Hepatocyte (in vitro differentiated cells): ENCODE measurements around the gene PNPLA5. TPM values are rescaled to one million over a fixed set of nuclear protein-coding genes. Genes with fewer than 3 reads are reported as not detected.

Source experiments
- DNase-seq: peaks from one replicate; pipeline ENCODE4 v3.0.0-alpha.2; 2016; ENCODE audit warnings: low spot score
- H2AFZ ChIP-seq: fragments of 200-600 bp; sonication (generic); 2 replicates; pipeline ENCODE4 v1.6.0; 2016; ENCODE audit warnings: antibody characterized with exemption, mild to moderate bottlenecking
- H3K27ac ChIP-seq: fragments of 200-600 bp; sonication (generic); 2 replicates; pipeline ENCODE4 v1.5.1; 2016; ENCODE audit warnings: mild to moderate bottlenecking
- H3K27me3 ChIP-seq: fragments of 200-600 bp; sonication (generic); 2 replicates; pipeline ENCODE4 v1.6.1; 2016
- H3K36me3 ChIP-seq: fragments of 200-600 bp; sonication (generic); replicated peaks from 2 replicates; pipeline ENCODE4 v1.5.1; 2016; ENCODE audit warnings: low read depth; ENCODE audit not compliant: insufficient read depth
- H3K4me1 ChIP-seq: fragments of 200-600 bp; sonication (generic); 2 replicates; pipeline ENCODE4 v1.5.1; 2016; ENCODE audit warnings: mild to moderate bottlenecking, moderate library complexity; ENCODE audit not compliant: insufficient read depth
- H3K4me2 ChIP-seq: fragments of 200-600 bp; sonication (generic); 2 replicates; pipeline ENCODE4 v1.6.0; 2016
- H3K4me3 ChIP-seq: fragments of 200-600 bp; sonication (generic); 2 replicates; pipeline ENCODE4 v1.5.1; 2016; ENCODE audit warnings: mild to moderate bottlenecking
- H3K79me2 ChIP-seq: fragments of 200-600 bp; sonication (generic); 2 replicates; pipeline ENCODE4 v1.6.0; 2017; ENCODE audit warnings: mild to moderate bottlenecking
- H3K9me2 ChIP-seq: fragments of 200-600 bp; sonication (generic); replicated peaks from 2 replicates; pipeline ENCODE4 v1.6.0; 2017; ENCODE audit warnings: mild to moderate bottlenecking; ENCODE audit not compliant: insufficient read depth
- H3K9me3 ChIP-seq: fragments of 200-600 bp; sonication (generic); 2 replicates; pipeline ENCODE4 v1.5.1; 2016; ENCODE audit warnings: low read depth, mild to moderate bottlenecking
- H4K20me1 ChIP-seq: fragments of 200-600 bp; sonication (generic); 2 replicates; pipeline ENCODE4 v1.6.0; 2016; ENCODE audit warnings: mild to moderate bottlenecking; ENCODE audit not compliant: insufficient read depth, poor library complexity, severe bottlenecking
- CTCF ChIP-seq: fragments of 200-600 bp; sonication (generic); IDR thresholded peaks from 2 replicates; pipeline ENCODE4 v1.5.1; 2016; ENCODE audit warnings: antibody characterized with exemption, mild to moderate bottlenecking; ENCODE audit not compliant: poor library complexity
- EZH2 ChIP-seq: fragments of 200-600 bp; sonication (generic); IDR thresholded peaks from 2 replicates; pipeline ENCODE4 v1.6.1; 2016; ENCODE audit warnings: antibody characterized with exemption, mild to moderate bottlenecking, borderline replicate concordance
- EZH2phosphoT487 ChIP-seq: fragments of 200-600 bp; sonication (generic); IDR thresholded peaks from one replicate; pipeline ENCODE4 v1.6.1; 2018; ENCODE audit warnings: antibody characterized with exemption, mild to moderate bottlenecking, low read depth, moderate library complexity; ENCODE audit not compliant: unreplicated experiment, severe bottlenecking
- WGBS: methylation state at CpG from one replicate; pipeline ENCODE4 v1.1.6; 2016; ENCODE audit warnings: low lambda C conversion rate; ENCODE audit errors: missing lambda C conversion rate; 5-methylcytosine and 5-hydroxymethylcytosine counted together
- polyA plus RNA-seq: library from polyadenylated mRNA; unstranded; fragments of >200 nt; fragmentation: Nextera tagmentation; extraction: Ambion mirVana; gene quantifications from 2 replicates; pipeline ENCODE4 v1.2.1, GENCODE V29; 2016
- total RNA-seq: library from RNA; depleted of rRNA; stranded (reverse); fragments of >200 nt; gene quantifications from 2 replicates; pipeline ENCODE4 v1.2.3, GENCODE V29; 2014

The PNPLA5 gene
- total and polyA plus RNA-seq, 2 experiments from 2014 or later = 0.11 to 0.57 TPM

GRCh38 chr22:43928908-43929307 is 37.1 kb upstream of the PNPLA5 start:
- no peak overlapping the region for H2AFZ ChIP-seq
- H3K9me2 ChIP-seq = no peaks in the 10 kb centered on the region
- 83% methylated on average over 6 of the region's 6 CpGs for WGBS
- H4K20me1 ChIP-seq = no peaks in the 10 kb centered on the region
- no peaks in the 10 kb centered on the region for H3K79me2 ChIP-seq
- no peaks in the 10 kb centered on the region for H3K9me3 ChIP-seq
- H3K36me3 ChIP-seq = no peaks in the 10 kb centered on the region
- H3K4me3 ChIP-seq = no peak overlapping the region
- H3K4me2 ChIP-seq = no peak overlapping the region
- no peak for TF ChIP-seq EZH2phosphoT487
- no peak for TF ChIP-seq CTCF
- TF ChIP-seq EZH2 = no peak
- H3K4me1 ChIP-seq = peaks cover 2% of the 10 kb centered on the region
- H3K27me3 ChIP-seq = no peaks in the 10 kb centered on the region
- no peak overlapping the region for H3K27ac ChIP-seq
- DNase-seq = no peak

- no peaks in the 10 kb centered on the region for H3K27me3 ChIP-seq
- no peak for DNase-seq
Observed at GRCh38 chr22:43928468-43928867, 36.7 kb upstream of the PNPLA5 start.

GRCh38 chr22:43926349-43926710 is 34.5 kb upstream of the PNPLA5 start:
- H3K9me2 ChIP-seq = no peaks in the 10 kb centered on the region
- no peaks in the 10 kb centered on the region for H3K79me2 ChIP-seq
- 89% methylated on average over 1 of the region's 1 CpG for WGBS
- peak overlapping the region; percentile 94 for H3K4me2 ChIP-seq
- DNase-seq = no peak
- H3K27me3 ChIP-seq = no peaks in the 10 kb centered on the region
- H2AFZ ChIP-seq = no peak overlapping the region
- peaks cover 8% of the 10 kb centered on the region for H3K4me1 ChIP-seq
- TF ChIP-seq EZH2phosphoT487 (no peak), CTCF (no peak), EZH2 (no peak)
- H3K4me3 ChIP-seq = no peak overlapping the region
- H3K9me3 ChIP-seq = no peaks in the 10 kb centered on the region
- no peaks in the 10 kb centered on the region for H3K36me3 ChIP-seq
- peak overlapping the region; percentile 95 for H3K27ac ChIP-seq
- H4K20me1 ChIP-seq = no peaks in the 10 kb centered on the region

More at GRCh38 chr22:43928468-43928867, 36.7 kb upstream of the PNPLA5 start:
- H3K4me1 ChIP-seq = peaks cover 2% of the 10 kb centered on the region
- no peak for TF ChIP-seq EZH2
- no peaks in the 10 kb centered on the region for H3K36me3 ChIP-seq
- H3K9me3 ChIP-seq = no peaks in the 10 kb centered on the region
- no peaks in the 10 kb centered on the region for H4K20me1 ChIP-seq
- H3K79me2 ChIP-seq = no peaks in the 10 kb centered on the region
- H3K27ac ChIP-seq = no peak overlapping the region
- H3K4me3 ChIP-seq = no peak overlapping the region
- no peak overlapping the region for H2AFZ ChIP-seq
- H3K9me2 ChIP-seq = no peaks in the 10 kb centered on the region
- WGBS = 75% methylated on average over 5 of the region's 5 CpGs
- H3K4me2 ChIP-seq = no peak overlapping the region

- H3K9me3 ChIP-seq = no peaks in the 10 kb centered on the region
- no peaks in the 10 kb centered on the region for H3K79me2 ChIP-seq
- H3K27me3 ChIP-seq = no peaks in the 10 kb centered on the region
- peak overlapping the region; percentile 94 for H3K4me2 ChIP-seq
- no peak overlapping the region for H2AFZ ChIP-seq
- H3K9me2 ChIP-seq = no peaks in the 10 kb centered on the region
- no peaks in the 10 kb centered on the region for H3K36me3 ChIP-seq
- peak; percentile 71 for DNase-seq
- peak overlapping the region; percentile 95 for H3K27ac ChIP-seq
- 37% methylated on average over 6 of the region's 6 CpGs for WGBS
- H3K4me1 ChIP-seq = peaks cover 8% of the 10 kb centered on the region
- no peaks in the 10 kb centered on the region for H4K20me1 ChIP-seq
- TF ChIP-seq EZH2 = no peak
- no peak for TF ChIP-seq CTCF
- no peak for TF ChIP-seq EZH2phosphoT487
- no peak overlapping the region for H3K4me3 ChIP-seq
Observed at GRCh38 chr22:43925433-43926348, 33.9 kb upstream of the PNPLA5 start.
